ENCODE measurements around the gene ALG14. TPM values are rescaled to one million over a fixed set of nuclear protein-coding genes. Genes with fewer than 3 reads are reported as not detected.

ALG14 gene, protein sequence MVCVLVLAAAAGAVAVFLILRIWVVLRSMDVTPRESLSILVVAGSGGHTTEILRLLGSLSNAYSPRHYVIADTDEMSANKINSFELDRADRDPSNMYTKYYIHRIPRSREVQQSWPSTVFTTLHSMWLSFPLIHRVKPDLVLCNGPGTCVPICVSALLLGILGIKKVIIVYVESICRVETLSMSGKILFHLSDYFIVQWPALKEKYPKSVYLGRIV
- 1 to 10 TPM; 1.1 to 2.2 (median 1.5) TPM for total RNA-seq
- polyA plus RNA-seq, result 1 to 10 TPM; 1.7 to 3.2 TPM
- total RNA-seq, result 2.2 reads per million, percentile 10 among the genes with 10 or more reads in this experiment

DNA sequence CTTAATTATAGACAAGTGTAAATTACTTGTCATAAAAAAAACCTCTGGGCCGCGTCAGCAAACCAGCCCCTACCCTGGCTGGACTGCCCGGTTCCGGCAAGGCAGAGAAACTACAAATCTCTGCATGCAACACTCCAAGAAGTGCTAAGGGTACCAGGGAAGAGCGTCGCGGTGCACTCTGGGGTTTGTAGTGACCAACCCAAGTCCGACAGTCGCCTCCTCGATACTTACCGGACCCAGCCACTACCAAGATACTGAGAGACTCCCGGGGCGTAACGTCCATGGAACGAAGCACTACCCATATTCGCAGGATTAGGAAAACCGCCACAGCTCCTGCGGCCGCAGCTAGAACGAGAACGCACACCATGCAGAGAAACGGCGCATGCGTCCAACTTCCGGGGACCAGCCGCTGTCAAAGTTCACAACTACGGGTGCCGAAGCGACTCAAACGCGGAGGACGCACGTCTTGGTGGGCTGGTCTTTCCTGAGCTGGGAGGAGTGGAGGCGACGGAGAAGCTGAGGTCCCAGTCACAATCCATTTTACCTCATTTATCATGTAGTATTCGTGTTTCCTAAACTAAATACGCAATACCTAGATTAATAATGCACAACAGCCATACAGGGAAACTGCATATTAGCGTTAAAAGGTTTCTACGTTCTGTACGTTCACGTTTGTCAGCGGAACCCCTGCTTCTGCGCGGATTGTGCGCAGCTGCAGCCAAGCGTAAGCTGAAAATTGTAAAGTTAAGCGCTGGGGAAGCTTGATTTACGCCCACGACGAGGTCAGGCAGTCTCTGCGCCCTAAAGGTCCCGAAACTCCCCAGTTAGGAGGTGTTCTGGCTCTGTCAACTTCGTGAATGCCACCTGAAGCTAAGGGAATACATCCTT, at the start of gene ALG14:
TSS of gene ALG14 (minus strand) at position 420 of the 888 bp plus-strand sequence. CDS start at position 367, 53 bp downstream.
- H3K4me3 ChIP-seq (ENCODE audit: low read length), result peak within 1 kb of the TSS; percentile 96
- ChIA-PET POLR2A (interaction anchor here (0.8 to 2.9 kb wide), 10 partner anchors 9 to 1227 kb away, joined by 3 to 14 read pairs (median 4); partner anchors contain the start of genes GCLM and RWDD3), CTCF (interaction anchor here (0.6 to 1.8 kb wide), 5 partner anchors 9 to 222 kb away, joined by 3 to 8 read pairs (median 5); partner anchors contain the start of gene RWDD3)
- no peaks in the 10 kb centered on the region for H3K27me3 ChIP-seq (ENCODE audit: control insufficient read depth in 2 of 2, insufficient read depth in 2 of 2, low read length in 2 of 2)
- no peaks in the 10 kb centered on the region for H3K9me3 ChIP-seq (ENCODE audit: control insufficient read depth in 2 of 3, low read length in 3 of 3)
- H3K27ac Mint-ChIP-seq, result peak within 1 kb of the TSS; percentile 95 to 100 (median 97)
- peaks cover 0 to 6% (median 0%) of the 10 kb centered on the region in 5 donors for H3K27me3 Mint-ChIP-seq
- DNase-seq (peak; percentile 81 to 96 (median 95)), ATAC-seq (peak; percentile 96)
- peaks cover 0 to 4% (median 0%) of the 10 kb centered on the region in 11 donors for H3K9me3 Mint-ChIP-seq
- peak within 1 kb of the TSS; percentile 85 for H3K27ac ChIP-seq (ENCODE audit: low read depth, low read length)
- H3K4me3 Mint-ChIP-seq, result peak within 1 kb of the TSS; percentile 88 to 100 (median 98)
- intact Hi-C loops (cut with micrococcal nuclease), result loop anchor here (1.0 to 10.0 kb wide), 17 partner anchors 12 to 1892 kb away; partner anchors contain the start of genes ABCD3 (in 2 of the 2), PTBP2 (in 2 of the 2), RWDD3 (in 2 of the 2) and CCDC18 (in 1 of the 2)
- H3K36me3 Mint-ChIP-seq, result peaks cover 0 to 10% (median 2%) of the 10 kb centered on the region in 5 donors
- H3K4me1 ChIP-seq (ENCODE audit: control insufficient read depth in 2 of 2, insufficient read depth in 2 of 2, low read length in 2 of 2), result peaks cover 8 to 12% of the 10 kb centered on the region in 2 donors
- no peaks in the 10 kb centered on the region for H3K36me3 ChIP-seq (ENCODE audit: control insufficient read depth in 2 of 3, insufficient read depth in 3 of 3, low read length in 3 of 3)
- H3K4me1 Mint-ChIP-seq, result peaks cover 10 to 26% (median 18%) of the 10 kb centered on the region in 7 donors

DNA sequence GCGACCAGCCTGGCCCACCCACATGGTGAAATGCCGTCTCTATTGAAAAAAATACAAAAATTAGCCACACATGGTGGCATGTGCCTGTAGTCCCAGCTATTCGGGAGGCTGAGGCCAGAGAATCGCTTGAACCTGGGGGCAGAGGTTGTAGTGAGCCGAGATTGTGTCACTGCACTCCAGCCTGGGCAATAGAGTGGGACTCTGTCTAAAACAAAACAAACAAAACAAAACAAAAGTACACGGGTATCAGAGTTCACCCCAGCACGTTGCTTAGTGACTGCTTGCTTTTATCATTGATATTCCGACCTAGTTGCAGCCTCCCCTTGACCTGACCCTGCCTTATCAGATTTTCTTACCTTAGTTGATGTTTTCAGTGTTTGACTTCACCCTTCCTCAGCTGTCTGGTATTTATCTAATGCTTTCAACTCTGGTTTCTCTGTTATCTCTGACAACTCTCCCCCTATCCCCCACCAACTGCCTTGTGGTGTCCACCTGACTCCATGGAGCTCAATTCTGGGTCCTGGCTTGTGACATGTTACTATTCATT, 49.5 kb upstream of the ALG14 start:
- CTCF ChIA-PET, result no interaction called here
- H3K9me3 Mint-ChIP-seq, result no peaks in the 10 kb centered on the region

GRCh38 chr1:95119273-95119672, 46.5 kb upstream of the ALG14 start:
- peaks cover 0 to 14% (median 9%) of the 10 kb centered on the region in 7 donors for H3K4me1 Mint-ChIP-seq
- H3K4me1 ChIP-seq (ENCODE audit: control insufficient read depth in 2 of 2, insufficient read depth in 2 of 2, low read length in 2 of 2), result peaks cover 4% of the 10 kb centered on the region in 2 donors
- no peak overlapping the region for H3K27ac Mint-ChIP-seq
- peaks cover 39 to 60% (median 55%) of the 10 kb centered on the region in 5 donors for H3K27me3 Mint-ChIP-seq
- H3K9me3 ChIP-seq (ENCODE audit: control insufficient read depth in 2 of 3, low read length in 3 of 3), result no peaks in the 10 kb centered on the region
- ATAC-seq (no peak), DNase-seq (no peak)
- ChIA-PET POLR2A (no interaction called here), CTCF (no interaction called here)
- H3K9me3 Mint-ChIP-seq, result peaks cover 0 to 2% (median 0%) of the 10 kb centered on the region in 11 donors
- H3K27me3 ChIP-seq (ENCODE audit: control insufficient read depth in 2 of 2, insufficient read depth in 2 of 2, low read length in 2 of 2), result peaks cover 0 to 3% of the 10 kb centered on the region in 2 donors
- no peak overlapping the region for H3K4me3 ChIP-seq (ENCODE audit: low read length)
- intact Hi-C loops (cut with micrococcal nuclease), result loop anchor here (5.0 to 10.0 kb wide), 2 partner anchors 116 to 1212 kb away; partner anchors contain the start of genes GCLM (in 1 of the 2) and RWDD3 (in 1 of the 2)
- H3K4me3 Mint-ChIP-seq, result peak overlapping the region in 3 of 10 donors; percentile 76 to 87 (median 83)
- H3K36me3 Mint-ChIP-seq, result peaks cover 0 to 2% (median 0%) of the 10 kb centered on the region in 5 donors
- no peaks in the 10 kb centered on the region for H3K36me3 ChIP-seq (ENCODE audit: control insufficient read depth in 2 of 3, insufficient read depth in 3 of 3, low read length in 3 of 3)
- no peak overlapping the region for H3K27ac ChIP-seq (ENCODE audit: low read depth, low read length)

More for the DNA sequence above, 49.5 kb upstream of the ALG14 start:
- no peaks in the 10 kb centered on the region for H3K27me3 ChIP-seq (ENCODE audit: control insufficient read depth in 2 of 2, insufficient read depth in 2 of 2, low read length in 2 of 2)
- ATAC-seq (no peak), DNase-seq (no peak)
- no peaks in the 10 kb centered on the region for H3K36me3 ChIP-seq (ENCODE audit: control insufficient read depth in 2 of 3, insufficient read depth in 3 of 3, low read length in 3 of 3)
- intact Hi-C loops (cut with micrococcal nuclease), result no loop called here
- no peak overlapping the region for H3K4me3 Mint-ChIP-seq
- H3K27me3 Mint-ChIP-seq, result peaks cover 39 to 48% (median 43%) of the 10 kb centered on the region in 5 donors
- H3K4me3 ChIP-seq (ENCODE audit: low read length), result no peak overlapping the region
- H3K36me3 Mint-ChIP-seq, result no peaks in the 10 kb centered on the region
- H3K9me3 ChIP-seq (ENCODE audit: control insufficient read depth in 2 of 3, low read length in 3 of 3), result no peaks in the 10 kb centered on the region
- H3K27ac Mint-ChIP-seq, result no peak overlapping the region
- H3K4me1 ChIP-seq (ENCODE audit: control insufficient read depth in 2 of 2, insufficient read depth in 2 of 2, low read length in 2 of 2), result peaks cover 4% of the 10 kb centered on the region in 2 donors
- H3K27ac ChIP-seq (ENCODE audit: low read depth, low read length), result no peak overlapping the region
- POLR2A ChIA-PET, result no interaction called here
- peaks cover 0 to 9% (median 4%) of the 10 kb centered on the region in 7 donors for H3K4me1 Mint-ChIP-seq

GRCh38 chr1:95118710-95119109, 46.0 kb upstream of the ALG14 start:
- CTCF ChIA-PET, result interaction anchor here (2.2 kb wide), 1 partner anchor 115 kb away, joined by 9 read pairs; the partner anchor contains the start of gene RWDD3
- DNase-seq (no peak), ATAC-seq (no peak)
- peaks cover 0 to 14% (median 9%) of the 10 kb centered on the region in 7 donors for H3K4me1 Mint-ChIP-seq
- no peaks in the 10 kb centered on the region for H3K36me3 ChIP-seq (ENCODE audit: control insufficient read depth in 2 of 3, insufficient read depth in 3 of 3, low read length in 3 of 3)
- H3K9me3 ChIP-seq (ENCODE audit: control insufficient read depth in 2 of 3, low read length in 3 of 3), result no peaks in the 10 kb centered on the region
- peaks cover 0 to 2% (median 0%) of the 10 kb centered on the region in 5 donors for H3K36me3 Mint-ChIP-seq
- H3K27me3 Mint-ChIP-seq, result peaks cover 33 to 60% (median 55%) of the 10 kb centered on the region in 5 donors
- peaks cover 4% of the 10 kb centered on the region in 2 donors for H3K4me1 ChIP-seq (ENCODE audit: control insufficient read depth in 2 of 2, insufficient read depth in 2 of 2, low read length in 2 of 2)
- H3K27me3 ChIP-seq (ENCODE audit: control insufficient read depth in 2 of 2, insufficient read depth in 2 of 2, low read length in 2 of 2), result peaks cover 0 to 3% of the 10 kb centered on the region in 2 donors
- peaks cover 0 to 2% (median 0%) of the 10 kb centered on the region in 11 donors for H3K9me3 Mint-ChIP-seq
- POLR2A ChIA-PET, result interaction anchor here (0.6 kb wide), 1 partner anchor 9 kb away, joined by 3 read pairs; no protein-coding TSS in a partner anchor
- H3K27ac ChIP-seq (ENCODE audit: low read depth, low read length), result no peak overlapping the region
- no peak overlapping the region for H3K27ac Mint-ChIP-seq
- H3K4me3 ChIP-seq (ENCODE audit: low read length), result no peak overlapping the region
- H3K4me3 Mint-ChIP-seq, result peak overlapping the region; percentile 21 to 87 (median 82)
- intact Hi-C loops (cut with micrococcal nuclease), result loop anchor here (5.0 to 10.0 kb wide), 2 partner anchors 116 to 1211 kb away; partner anchors contain the start of genes GCLM (in 1 of the 2) and RWDD3 (in 1 of the 2)

DNA sequence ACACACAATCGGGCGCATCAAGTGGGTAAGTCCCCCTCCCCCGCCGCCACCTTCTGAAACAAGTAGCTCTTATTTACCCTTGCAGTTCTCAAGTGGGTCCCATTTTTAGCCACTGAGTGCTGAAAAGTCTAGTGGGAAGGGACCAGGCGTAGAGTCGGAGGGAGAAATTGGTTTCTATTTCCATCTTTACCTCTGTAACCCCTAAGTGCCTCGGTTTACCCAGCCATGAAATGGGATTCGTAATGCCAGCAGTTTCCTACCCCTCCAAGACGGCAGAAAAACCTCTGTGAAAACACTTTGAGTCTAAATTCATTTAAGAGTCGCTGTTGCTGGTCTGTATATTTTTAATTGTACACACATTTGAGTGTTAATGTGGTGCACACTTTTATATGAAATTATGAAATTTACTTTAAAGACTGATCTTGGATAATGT, 45.3 kb upstream of the ALG14 start:
- Histone ChIP-seq H3K36me3 (ENCODE audit: control insufficient read depth in 2 of 3, insufficient read depth in 3 of 3, low read length in 3 of 3) (no peaks in the 10 kb centered on the region), H3K27ac (ENCODE audit: low read depth, low read length) (no peak overlapping the region), H3K4me1 (ENCODE audit: control insufficient read depth in 2 of 2, insufficient read depth in 2 of 2, low read length in 2 of 2) (peaks cover 4% of the 10 kb centered on the region in 2 donors), H3K27me3 (ENCODE audit: control insufficient read depth in 2 of 2, insufficient read depth in 2 of 2, low read length in 2 of 2) (peaks cover 0 to 3% of the 10 kb centered on the region in 2 donors), H3K4me3 (ENCODE audit: low read length) (peak overlapping the region; percentile 57), H3K9me3 (ENCODE audit: control insufficient read depth in 2 of 3, low read length in 3 of 3) (no peaks in the 10 kb centered on the region)
- POLR2A ChIA-PET, result interaction anchor here (0.6 to 1.2 kb wide), 2 partner anchors 9 to 122 kb away, joined by 3 read pairs; no protein-coding TSS in a partner anchor
- intact Hi-C loops (cut with micrococcal nuclease), result loop anchor here (5.0 to 10.0 kb wide), 2 partner anchors 117 to 1211 kb away; partner anchors contain the start of genes GCLM (in 1 of the 2) and RWDD3 (in 1 of the 2)
- H3K36me3 Mint-ChIP-seq, result peaks cover 0 to 2% (median 0%) of the 10 kb centered on the region in 5 donors
- peaks cover 0 to 5% (median 0%) of the 10 kb centered on the region in 11 donors for H3K9me3 Mint-ChIP-seq
- ATAC-seq (peak; percentile 6), DNase-seq (peak in 1 of 9 donors; percentile 23)
- peaks cover 30 to 63% (median 53%) of the 10 kb centered on the region in 5 donors for H3K27me3 Mint-ChIP-seq
- H3K4me3 Mint-ChIP-seq, result peak overlapping the region; percentile 70 to 89 (median 83)
- peak overlapping the region in 1 of 9 donors; percentile 60 for H3K27ac Mint-ChIP-seq
- peaks cover 0 to 14% (median 9%) of the 10 kb centered on the region in 7 donors for H3K4me1 Mint-ChIP-seq
- CTCF ChIA-PET, result interaction anchor here (2.2 kb wide), 1 partner anchor 116 kb away, joined by 9 read pairs; the partner anchor contains the start of gene RWDD3

Measured in naive thymus-derived CD4-positive, alpha-beta T cell (primary cell).